Fibroblast of pulmonary artery (primary cell): Measurements from ENCODE around the gene KCNIP1.

ENCODE experiments used
- DNase-seq: peaks from one replicate; pipeline ENCODE4 v3.0.0-alpha.2; 2010; ENCODE audit warnings: low read depth
- H3K4me3 ChIP-seq: replicated peaks from 2 replicates; pipeline ENCODE4 v1.5.1; 2011; ENCODE audit warnings: low read depth, mild to moderate bottlenecking, control low read depth, low read length, moderate library complexity
- TF ChIP-seq, protein P1 (sequence below): IDR thresholded peaks from 2 replicates; pipeline ENCODE4 v1.5.1; 2011; ENCODE audit warnings: mild to moderate bottlenecking, control low read depth, low read length, inconsistent platforms; ENCODE audit errors: missing control alignments

KCNIP1 gene

GRCh38 chr5:170642776-170643436, 139.1 kb downstream of the KCNIP1 start:
- DNase-seq = no peak
- H3K4me3 ChIP-seq = no peak overlapping the region
- TF ChIP-seq, protein P1, sequence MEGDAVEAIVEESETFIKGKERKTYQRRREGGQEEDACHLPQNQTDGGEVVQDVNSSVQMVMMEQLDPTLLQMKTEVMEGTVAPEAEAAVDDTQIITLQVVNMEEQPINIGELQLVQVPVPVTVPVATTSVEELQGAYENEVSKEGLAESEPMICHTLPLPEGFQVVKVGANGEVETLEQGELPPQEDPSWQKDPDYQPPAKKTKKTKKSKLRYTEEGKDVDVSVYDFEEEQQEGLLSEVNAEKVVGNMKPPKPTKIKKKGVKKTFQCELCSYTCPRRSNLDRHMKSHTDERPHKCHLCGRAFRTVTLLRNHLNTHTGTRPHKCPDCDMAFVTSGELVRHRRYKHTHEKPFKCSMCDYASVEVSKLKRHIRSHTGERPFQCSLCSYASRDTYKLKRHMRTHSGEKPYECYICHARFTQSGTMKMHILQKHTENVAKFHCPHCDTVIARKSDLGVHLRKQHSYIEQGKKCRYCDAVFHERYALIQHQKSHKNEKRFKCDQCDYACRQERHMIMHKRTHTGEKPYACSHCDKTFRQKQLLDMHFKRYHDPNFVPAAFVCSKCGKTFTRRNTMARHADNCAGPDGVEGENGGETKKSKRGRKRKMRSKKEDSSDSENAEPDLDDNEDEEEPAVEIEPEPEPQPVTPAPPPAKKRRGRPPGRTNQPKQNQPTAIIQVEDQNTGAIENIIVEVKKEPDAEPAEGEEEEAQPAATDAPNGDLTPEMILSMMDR = no peak

- DNase-seq = no peak
- TF ChIP-seq, protein P1 = no peak
- H3K4me3 ChIP-seq = no peak overlapping the region
Measured at GRCh38 chr5:170643591-170643990, 139.8 kb downstream of the KCNIP1 start.

- TF ChIP-seq, protein P1 = no peak
- H3K4me3 ChIP-seq = no peak overlapping the region
- no peak for DNase-seq
Measured at GRCh38 chr5:170644501-170644900, 140.7 kb downstream of the KCNIP1 start.

DNA sequence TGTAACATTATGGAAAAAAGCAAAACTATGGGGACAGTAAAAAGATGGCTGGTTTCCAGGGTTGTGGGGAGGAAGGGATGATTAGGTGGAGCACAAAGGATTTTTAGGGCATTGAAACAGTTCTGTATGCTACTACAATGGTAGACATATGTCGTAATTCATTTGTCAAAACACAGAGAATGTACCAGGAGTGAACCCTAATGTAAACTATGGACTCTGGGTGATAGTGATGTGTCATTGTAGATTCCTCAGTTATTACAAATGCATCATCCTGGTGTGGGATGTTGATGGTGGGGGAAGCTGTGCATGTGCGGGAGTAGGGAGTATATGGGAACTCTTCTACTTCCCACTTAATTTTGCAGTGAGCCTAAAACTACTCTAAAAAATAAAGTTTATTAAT, 144.7 kb downstream of the KCNIP1 start:
- TF ChIP-seq, protein P1 = no peak
- peak; percentile 13 for DNase-seq

GRCh38 chr5:170650850-170651249, 147.0 kb downstream of the KCNIP1 start:
- TF ChIP-seq, protein P1 = no peak
- no peak overlapping the region for H3K4me3 ChIP-seq
- DNase-seq = no peak

More for the DNA sequence above, 144.7 kb downstream of the KCNIP1 start:
- H3K4me3 ChIP-seq = no peak overlapping the region

DNA sequence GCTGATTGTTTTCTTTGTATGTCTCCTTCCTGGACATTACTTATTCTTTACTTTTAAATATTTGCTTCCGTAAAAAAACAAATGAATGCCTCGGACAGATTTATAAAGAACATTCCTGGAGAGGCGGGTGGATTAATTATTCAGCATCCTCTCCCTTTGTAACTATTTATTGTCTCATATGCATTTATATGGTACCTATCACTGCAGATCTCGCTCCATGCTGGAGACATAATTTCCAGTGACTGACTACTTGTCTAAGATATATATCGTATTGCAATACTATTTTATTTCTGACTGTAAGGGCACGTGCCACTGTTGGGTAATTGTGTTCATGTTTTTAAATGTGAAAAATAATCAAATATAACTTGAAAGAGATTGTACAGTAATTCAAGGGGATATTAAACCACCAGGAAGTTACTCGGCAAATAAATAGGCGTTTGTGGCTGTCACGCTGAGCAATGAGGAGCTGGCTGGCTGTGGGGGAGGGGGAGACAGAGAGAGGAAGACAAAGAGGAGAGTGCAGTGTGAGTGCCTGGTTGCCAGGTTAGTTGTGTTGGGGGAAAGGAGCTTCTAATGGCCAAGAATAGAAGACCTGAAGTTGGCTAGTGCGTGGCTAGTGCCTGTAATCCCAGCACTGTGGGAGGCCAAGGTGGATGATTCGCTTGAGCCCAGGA, 147.9 kb downstream of the KCNIP1 start:
- TF ChIP-seq, protein P1 = no peak
- no peak for DNase-seq
- H3K4me3 ChIP-seq = no peak overlapping the region
